Suprapubic skin (tissue), 4 donors: ENCODE results near the gene CCDC92B. TPM values are rescaled to one million over a fixed set of nuclear protein-coding genes. Genes with fewer than 3 reads are reported as not detected.

Experiments
- DNase-seq, 2 donors: peaks; one replicate each; pipeline ENCODE4 v3.0.0-alpha.2; 2019; ENCODE audit warnings: low spot score in 2 of 2
- H3K27ac ChIP-seq: fragments of 200-600 bp; sonication (generic); one replicate; pipeline ENCODE4 v1.5.1; 2019
- H3K27me3 ChIP-seq: fragments of 200-600 bp; sonication (generic); one replicate; pipeline ENCODE4 v1.5.1; 2019
- H3K36me3 ChIP-seq: fragments of 200-600 bp; sonication (generic); one replicate; pipeline ENCODE4 v1.5.1; 2019
- H3K4me1 ChIP-seq: fragments of 200-600 bp; sonication (generic); one replicate; pipeline ENCODE4 v1.5.1; 2019
- H3K4me3 ChIP-seq: fragments of 200-600 bp; sonication (generic); one replicate; pipeline ENCODE4 v1.5.1; 2019; ENCODE audit warnings: mild to moderate bottlenecking
- H3K9me3 ChIP-seq: fragments of 200-600 bp; sonication (generic); one replicate; pipeline ENCODE4 v1.5.1; 2019
- EP300 ChIP-seq: sonication (generic); formaldehyde crosslinking; IDR thresholded peaks from one replicate; pipeline ENCODE4 v1.6.1; 2017; ENCODE audit warnings: antibody characterized with exemption
- POLR2A ChIP-seq, 2 donors: fragments of 450-650 bp; IDR thresholded peaks; one replicate each; pipeline ENCODE4 v1.6.1; 2017; ENCODE audit warnings: antibody characterized with exemption in 2 of 2, mild to moderate bottlenecking in 2 of 2, moderate library complexity in 2 of 2
- POLR2AphosphoS5 ChIP-seq, 3 donors: sonication (generic); formaldehyde crosslinking; IDR thresholded peaks; one replicate each; pipeline ENCODE4 v1.6.1; 2017; ENCODE audit warnings: antibody characterized with exemption in 3 of 3
- WGBS: methylation state at CpG from one replicate; pipeline ENCODE4 v1.1.5; 2018; 5-methylcytosine and 5-hydroxymethylcytosine counted together
- total RNA-seq, 4 donors: library from RNA; depleted of rRNA; stranded (reverse); fragments of >200 nt; gene quantifications; one replicate each; pipeline ENCODE4 v1.1.0, GENCODE V29; 2016
- TF ChIP-seq, protein P1 (sequence below), 2 donors: fragments of 200-600 bp in 1 of 2; fragments of 450-650 bp in 1 of 2; sonication (generic) in 1 of 2; IDR thresholded peaks; one replicate each; pipeline ENCODE4 v1.5.1; 2016 to 2019; ENCODE audit warnings: antibody characterized with exemption in 2 of 2, mild to moderate bottlenecking in 1 of 2, moderate library complexity in 1 of 2

The CCDC92B gene
- total RNA-seq, 4 donors from 2014 or later: 0.42 to 1.6 (median 0.84) TPM

DNA sequence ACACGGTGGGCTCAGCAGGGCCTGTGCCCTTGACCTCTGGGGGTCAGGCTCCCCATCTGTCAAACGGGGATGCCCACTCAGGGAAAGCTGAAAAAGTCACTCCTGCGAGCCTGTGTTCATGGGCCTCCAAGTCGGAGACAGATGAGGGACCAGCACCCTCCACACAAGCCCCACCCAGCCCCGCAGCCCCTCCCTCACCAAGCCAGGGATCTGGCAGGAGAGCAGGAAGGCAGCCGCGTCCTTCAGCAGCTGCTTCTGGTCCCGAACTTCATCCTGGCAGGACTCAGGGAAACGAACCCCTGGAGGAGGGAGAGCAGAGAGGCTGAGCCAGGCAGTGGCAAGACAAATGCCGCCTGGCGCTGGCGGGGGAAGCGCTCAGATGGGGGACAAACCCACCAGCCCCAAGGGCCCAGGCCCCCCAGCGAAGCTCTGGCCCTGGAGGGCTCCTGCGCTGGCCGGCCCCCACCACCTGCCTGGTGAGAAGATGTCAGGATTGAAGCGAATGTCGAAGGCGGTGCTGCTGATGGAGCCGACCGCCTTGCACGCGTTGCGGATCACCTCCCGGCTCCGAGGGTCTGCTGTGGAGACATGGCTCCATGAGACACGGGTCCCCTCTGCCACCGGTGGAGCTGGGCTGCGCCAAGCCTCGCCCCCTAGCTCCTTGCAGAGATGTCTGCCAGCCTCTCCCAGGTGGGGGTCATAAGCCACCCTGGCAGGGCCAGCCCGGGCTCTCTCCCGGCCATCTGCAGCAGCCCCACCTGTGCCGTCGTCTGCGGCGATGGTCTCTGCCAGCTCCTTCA is 53.3 kb downstream of the CCDC92B start:
- TF ChIP-seq, protein P1, sequence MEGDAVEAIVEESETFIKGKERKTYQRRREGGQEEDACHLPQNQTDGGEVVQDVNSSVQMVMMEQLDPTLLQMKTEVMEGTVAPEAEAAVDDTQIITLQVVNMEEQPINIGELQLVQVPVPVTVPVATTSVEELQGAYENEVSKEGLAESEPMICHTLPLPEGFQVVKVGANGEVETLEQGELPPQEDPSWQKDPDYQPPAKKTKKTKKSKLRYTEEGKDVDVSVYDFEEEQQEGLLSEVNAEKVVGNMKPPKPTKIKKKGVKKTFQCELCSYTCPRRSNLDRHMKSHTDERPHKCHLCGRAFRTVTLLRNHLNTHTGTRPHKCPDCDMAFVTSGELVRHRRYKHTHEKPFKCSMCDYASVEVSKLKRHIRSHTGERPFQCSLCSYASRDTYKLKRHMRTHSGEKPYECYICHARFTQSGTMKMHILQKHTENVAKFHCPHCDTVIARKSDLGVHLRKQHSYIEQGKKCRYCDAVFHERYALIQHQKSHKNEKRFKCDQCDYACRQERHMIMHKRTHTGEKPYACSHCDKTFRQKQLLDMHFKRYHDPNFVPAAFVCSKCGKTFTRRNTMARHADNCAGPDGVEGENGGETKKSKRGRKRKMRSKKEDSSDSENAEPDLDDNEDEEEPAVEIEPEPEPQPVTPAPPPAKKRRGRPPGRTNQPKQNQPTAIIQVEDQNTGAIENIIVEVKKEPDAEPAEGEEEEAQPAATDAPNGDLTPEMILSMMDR (IDR thresholded peaks at IDR 0.05): no peak
- no peak for TF ChIP-seq EP300
- TF ChIP-seq POLR2A (IDR thresholded peaks at IDR 0.05): no peak
- no peak for TF ChIP-seq POLR2AphosphoS5 (IDR thresholded peaks at IDR 0.05)
- no peak overlapping the region for H3K27ac ChIP-seq
- peaks cover 100% of the 10 kb centered on the region for H3K36me3 ChIP-seq
- DNase-seq: peak; percentile 57 to 77
- H3K27me3 ChIP-seq: no peaks in the 10 kb centered on the region
- H3K4me1 ChIP-seq: no peaks in the 10 kb centered on the region
- H3K9me3 ChIP-seq: no peaks in the 10 kb centered on the region
- H3K4me3 ChIP-seq: no peak overlapping the region
- 88% methylated on average over 36 of the region's 36 CpGs for WGBS

DNA sequence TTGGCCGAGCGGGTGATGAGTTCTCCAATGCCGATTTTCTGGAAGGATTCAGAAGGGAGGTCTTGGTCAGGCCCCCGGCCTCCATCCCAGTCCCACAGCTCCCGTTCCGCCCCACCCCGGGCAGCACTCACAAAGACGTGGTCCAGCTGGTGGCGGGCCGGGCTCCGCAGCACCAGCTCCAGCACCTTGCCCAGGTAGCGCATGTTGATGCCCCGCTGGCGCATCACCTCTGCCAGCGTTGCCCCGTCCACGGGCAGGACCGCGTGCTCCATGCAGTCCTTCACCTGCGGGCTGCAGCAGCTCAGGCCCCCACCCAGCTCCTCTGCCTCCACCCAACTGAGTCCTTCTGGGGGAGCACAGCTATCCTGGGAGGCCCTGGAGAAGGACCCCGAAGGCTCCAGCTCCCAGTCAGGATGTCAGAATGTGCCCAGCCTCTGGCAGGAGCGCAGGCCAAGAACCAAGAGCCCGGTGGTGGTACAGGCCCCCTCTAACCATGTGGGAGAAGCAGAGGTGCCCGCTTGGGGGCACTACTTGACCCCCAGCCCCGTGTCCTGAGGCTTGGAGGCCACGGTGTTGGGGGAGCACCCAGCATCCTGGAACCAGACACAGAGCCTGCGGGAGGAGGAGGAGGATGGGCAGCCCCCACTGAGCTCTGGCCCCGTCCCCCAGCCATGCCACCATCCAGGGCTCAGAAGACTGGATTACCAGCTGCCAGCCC is 54.0 kb downstream of the CCDC92B start:
- H3K4me3 ChIP-seq: no peak overlapping the region
- WGBS: 100% methylated on average over 4 of the region's 28 CpGs
- no peaks in the 10 kb centered on the region for H3K4me1 ChIP-seq
- TF ChIP-seq EP300: no peak
- no peak for TF ChIP-seq POLR2A (IDR thresholded peaks at IDR 0.05)
- no peak for TF ChIP-seq POLR2AphosphoS5 (IDR thresholded peaks at IDR 0.05)
- TF ChIP-seq, protein P1 (IDR thresholded peaks at IDR 0.05): no peak
- no peaks in the 10 kb centered on the region for H3K27me3 ChIP-seq
- peak in 1 of 2 donors; percentile 69 for DNase-seq
- H3K9me3 ChIP-seq: no peaks in the 10 kb centered on the region
- no peak overlapping the region for H3K27ac ChIP-seq
- peaks cover 100% of the 10 kb centered on the region for H3K36me3 ChIP-seq

DNA sequence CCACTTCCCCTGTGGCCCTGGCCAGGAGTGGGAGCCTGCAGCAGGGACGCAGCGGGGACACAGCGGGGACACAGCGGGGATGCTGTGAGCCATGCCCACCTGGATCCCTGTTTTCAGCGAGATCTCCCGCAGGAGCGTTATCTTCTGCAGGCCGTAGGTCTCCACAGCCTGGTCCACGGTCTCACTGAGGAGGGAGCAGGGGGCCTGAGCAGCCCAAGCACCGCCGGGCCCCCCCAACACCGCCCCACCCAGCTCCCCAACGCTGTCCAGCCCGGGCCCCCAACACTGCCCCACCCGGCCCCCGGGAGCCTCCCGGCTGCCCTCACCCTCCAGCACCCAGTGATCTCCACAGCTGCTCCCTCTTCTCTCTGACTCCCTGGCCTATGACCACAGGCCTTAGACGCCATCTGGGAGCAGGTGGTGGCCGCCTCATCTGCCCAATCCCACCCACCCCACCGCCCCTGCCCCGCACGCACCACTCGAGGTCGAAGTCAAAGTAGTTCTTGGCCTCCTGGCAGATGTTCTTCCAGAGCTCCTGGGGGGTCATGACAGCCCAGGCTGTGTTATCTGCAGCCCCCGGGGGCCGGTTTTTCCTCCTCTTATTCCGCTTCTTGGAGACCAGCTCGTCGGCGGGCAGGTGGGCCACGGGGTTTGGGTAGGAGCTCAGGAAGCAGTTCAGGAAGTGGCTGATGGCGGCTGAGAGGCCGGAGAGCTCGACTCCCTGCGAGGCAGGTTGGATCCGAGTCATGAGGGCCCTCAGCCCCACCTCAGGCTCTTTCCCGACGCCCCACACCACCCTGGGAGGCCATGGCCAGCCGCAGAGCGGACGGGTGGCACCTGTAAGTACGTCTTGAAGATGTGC is 54.8 kb downstream of the CCDC92B start:
- Histone ChIP-seq H3K27ac (no peak overlapping the region), H3K36me3 (peaks cover 98% of the 10 kb centered on the region), H3K9me3 (no peaks in the 10 kb centered on the region), H3K27me3 (no peaks in the 10 kb centered on the region), H3K4me3 (no peak overlapping the region), H3K4me1 (peaks cover 2% of the 10 kb centered on the region)
- 94% methylated on average over 13 of the region's 42 CpGs for WGBS
- TF ChIP-seq EP300 (no peak), POLR2A (IDR thresholded peaks at IDR 0.05) (no peak), POLR2AphosphoS5 (IDR thresholded peaks at IDR 0.05) (no peak)
- TF ChIP-seq, protein P1 (IDR thresholded peaks at IDR 0.05): no peak
- no peak for DNase-seq

DNA sequence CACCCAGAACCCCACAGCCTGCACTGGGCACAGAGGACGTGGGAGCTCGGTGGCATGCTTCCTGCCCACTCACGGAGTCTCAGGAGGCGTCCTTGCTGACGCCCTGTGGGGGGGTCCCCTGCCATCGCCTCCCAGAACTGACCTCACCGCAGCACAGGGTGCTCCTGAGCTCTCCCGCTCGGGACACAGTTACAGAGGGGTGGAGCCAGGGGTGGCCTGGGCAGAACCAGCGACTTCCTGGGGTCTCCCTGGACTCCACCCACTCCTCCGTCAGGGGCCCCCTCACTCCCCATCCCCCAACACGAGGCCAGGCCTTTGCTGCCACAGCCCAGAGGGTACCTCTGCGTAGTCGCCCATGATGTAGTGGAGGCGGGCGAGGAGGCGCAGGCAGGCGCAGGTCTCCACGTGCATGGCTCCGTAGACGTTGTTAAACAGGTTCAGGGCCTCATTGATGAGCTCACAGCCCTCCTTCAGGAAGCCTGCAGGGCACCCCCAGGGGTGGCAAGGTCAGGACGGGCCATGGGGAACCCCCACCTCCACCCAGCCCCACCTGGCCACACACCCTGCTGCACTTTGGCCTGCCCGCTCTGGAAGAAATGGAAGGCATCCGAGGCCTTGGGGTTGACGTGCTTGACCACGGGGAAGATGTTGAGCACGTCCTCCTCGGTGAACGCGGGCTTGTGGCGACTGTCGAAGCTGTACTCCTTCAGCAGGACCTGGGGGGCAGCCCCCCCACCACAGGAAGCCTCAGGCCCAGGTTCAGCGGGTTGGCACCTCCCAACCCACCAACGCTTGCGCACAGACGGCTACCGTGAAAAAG is 55.7 kb downstream of the CCDC92B start:
- Histone ChIP-seq H3K4me1 (peaks cover 9% of the 10 kb centered on the region), H3K27ac (no peak overlapping the region), H3K9me3 (no peaks in the 10 kb centered on the region), H3K4me3 (no peak overlapping the region), H3K36me3 (peaks cover 90% of the 10 kb centered on the region), H3K27me3 (no peaks in the 10 kb centered on the region)
- WGBS: 90% methylated on average over 12 of the region's 37 CpGs
- no peak for TF ChIP-seq POLR2AphosphoS5 (IDR thresholded peaks at IDR 0.05)
- TF ChIP-seq, protein P1 (IDR thresholded peaks at IDR 0.05): no peak
- no peak for TF ChIP-seq POLR2A (IDR thresholded peaks at IDR 0.05)
- no peak for TF ChIP-seq EP300
- DNase-seq: no peak
